GM19455 (cell line): ENCODE measurements around the gene EML6.

ENCODE experiments used
- ATAC-seq: cut with Tn5 transposase; IDR thresholded peaks from one replicate; pipeline ENCODE4 v1.9.1; 2021; ENCODE audit not compliant: unreplicated experiment

EML6 gene

GRCh38 chr2:54903736-54904554, 180.5 kb downstream of the EML6 start:
- no peak for ATAC-seq

- no peak for ATAC-seq
Measured at GRCh38 chr2:54904836-54905235, 181.4 kb downstream of the EML6 start.

GRCh38 chr2:54906716-54907115, 183.3 kb downstream of the EML6 start:
- no peak for ATAC-seq

- ATAC-seq, result no peak
Measured at GRCh38 chr2:54907663-54908062, 184.2 kb downstream of the EML6 start.

GRCh38 chr2:54908591-54908990, 185.1 kb downstream of the EML6 start:
- ATAC-seq, result no peak

GRCh38 chr2:54909001-54909400, 185.5 kb downstream of the EML6 start:
- ATAC-seq, result no peak

GRCh38 chr2:54912305-54912704, 188.8 kb downstream of the EML6 start:
- ATAC-seq, result no peak

- ATAC-seq, result no peak
Measured at GRCh38 chr2:54912893-54913292, 189.4 kb downstream of the EML6 start.

- no peak for ATAC-seq
Measured at GRCh38 chr2:54914637-54915036, 191.2 kb downstream of the EML6 start.

- ATAC-seq, result no peak
Measured at GRCh38 chr2:54915101-54915500, 191.6 kb downstream of the EML6 start.

- ATAC-seq, result no peak
Measured at GRCh38 chr2:54916637-54917036, 193.2 kb downstream of the EML6 start.

- no peak for ATAC-seq
Measured at GRCh38 chr2:54918647-54919280, 195.3 kb downstream of the EML6 start.

- no peak for ATAC-seq
Measured at GRCh38 chr2:54920660-54921059, 197.2 kb downstream of the EML6 start.

GRCh38 chr2:54924121-54924520, 200.7 kb downstream of the EML6 start:
- ATAC-seq, result no peak

- no peak for ATAC-seq
Measured at GRCh38 chr2:54925022-54925421, 201.6 kb downstream of the EML6 start.

- ATAC-seq, result no peak
Measured at GRCh38 chr2:54927085-54927750, 203.8 kb downstream of the EML6 start.

- no peak for ATAC-seq
Measured at GRCh38 chr2:54927751-54928615, 204.5 kb downstream of the EML6 start.

GRCh38 chr2:54928719-54929118, 205.3 kb downstream of the EML6 start:
- ATAC-seq, result no peak

- no peak for ATAC-seq
Measured at GRCh38 chr2:54931473-54931872, 208.0 kb downstream of the EML6 start.

GRCh38 chr2:54935389-54935788, 211.9 kb downstream of the EML6 start:
- no peak for ATAC-seq

- no peak for ATAC-seq
Measured at GRCh38 chr2:54936766-54937165, 213.3 kb downstream of the EML6 start.
